Measurements from ENCODE around the gene DACT2.
A peak's percentile ranks its signal among the peaks of the same experiment; 100 is the strongest.
"Not testable (repeated sequence)": the region's sequence is repeated elsewhere in the genome, so short reads cannot be mapped to it uniquely, and the experiment has no call there.

DACT2 gene

GRCh38 chr6:168301648-168302398, 17.8 kb downstream of the DACT2 start:
- DNase-seq (ENCODE audit: low spot score): no peak

GRCh38 chr6:168300975-168301647, 18.5 kb downstream of the DACT2 start:
- DNase-seq (ENCODE audit: low spot score): no peak

GRCh38 chr6:168299541-168300511, 19.8 kb downstream of the DACT2 start:
- DNase-seq (ENCODE audit: low spot score): no peak

- no peak for DNase-seq (ENCODE audit: low spot score)
Observed at GRCh38 chr6:168297643-168298042, 21.9 kb downstream of the DACT2 start.

- DNase-seq (ENCODE audit: low spot score): peak; percentile 69
Observed at GRCh38 chr6:168294901-168295300, 24.7 kb downstream of the DACT2 start.

- DNase-seq (ENCODE audit: low spot score): no peak
Observed at GRCh38 chr6:168293636-168294530, 25.7 kb downstream of the DACT2 start.

GRCh38 chr6:168292826-168293225, 26.8 kb downstream of the DACT2 start:
- DNase-seq (ENCODE audit: low spot score): no peak

- no peak for DNase-seq (ENCODE audit: low spot score)
Observed at GRCh38 chr6:168291450-168291849, 28.1 kb downstream of the DACT2 start.

GRCh38 chr6:168290095-168290494, 29.5 kb downstream of the DACT2 start:
- DNase-seq (ENCODE audit: low spot score): no peak

GRCh38 chr6:168289571-168289962, 30.0 kb downstream of the DACT2 start:
- DNase-seq (ENCODE audit: low spot score): no peak

- no peak for DNase-seq (ENCODE audit: low spot score)
Observed at GRCh38 chr6:168288781-168289570, 30.6 kb downstream of the DACT2 start.

GRCh38 chr6:168287460-168287859, 32.1 kb downstream of the DACT2 start:
- not testable (repeated sequence) for DNase-seq (ENCODE audit: low spot score)

GRCh38 chr6:168286771-168287446, 32.7 kb downstream of the DACT2 start:
- DNase-seq (ENCODE audit: low spot score): not testable (repeated sequence)

GRCh38 chr6:168286116-168286515, 33.5 kb downstream of the DACT2 start:
- DNase-seq (ENCODE audit: low spot score): no peak

- DNase-seq (ENCODE audit: low spot score): no peak
Observed at GRCh38 chr6:168285456-168285855, 34.1 kb downstream of the DACT2 start.

GRCh38 chr6:168284187-168284586, 35.4 kb downstream of the DACT2 start:
- DNase-seq (ENCODE audit: low spot score): no peak

GRCh38 chr6:168283686-168284025, 35.9 kb downstream of the DACT2 start:
- DNase-seq (ENCODE audit: low spot score): no peak

GRCh38 chr6:168282985-168283685, 36.4 kb downstream of the DACT2 start:
- DNase-seq (ENCODE audit: low spot score): no peak

GRCh38 chr6:168281826-168282225, 37.8 kb downstream of the DACT2 start:
- DNase-seq (ENCODE audit: low spot score): no peak

Measured in putamen (tissue), 1 donor.